GM19240 (cell line): ENCODE measurements around the gene TRMT13.

Source experiments
- DNase-seq: peaks from one replicate; pipeline ENCODE4 v3.0.0; 2011; ENCODE audit warnings: low spot score; ENCODE audit not compliant: insufficient read length

TRMT13 gene, protein sequence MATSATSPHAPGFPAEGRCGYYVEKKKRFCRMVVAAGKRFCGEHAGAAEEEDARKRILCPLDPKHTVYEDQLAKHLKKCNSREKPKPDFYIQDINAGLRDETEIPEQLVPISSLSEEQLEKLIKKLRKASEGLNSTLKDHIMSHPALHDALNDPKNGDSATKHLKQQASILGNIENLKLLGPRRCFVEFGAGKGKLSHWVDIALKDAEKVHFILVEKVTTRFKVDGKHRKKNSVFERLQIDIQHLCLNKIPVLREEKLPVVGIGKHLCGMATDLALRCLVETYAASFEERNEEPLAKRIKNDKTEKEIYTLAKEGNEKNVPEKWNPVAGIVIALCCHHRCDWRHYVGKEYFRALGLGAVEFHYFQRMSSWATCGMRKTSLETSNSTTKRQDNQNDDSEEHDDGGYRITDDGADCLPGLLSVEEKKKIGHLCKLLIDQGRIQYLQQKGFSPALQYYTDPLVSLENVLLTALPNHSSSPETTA

GRCh38 chr1:100132566-100133477 lies at the start of gene TRMT13, which contains the start of gene SASS6:
Gene TRMT13 (plus strand): TSS chr1:100133163. CDS start chr1:100133169, 6 bp downstream.
Gene SASS6 (minus strand): TSS chr1:100132930. CDS start chr1:100132814, 116 bp downstream.
- DNase-seq: peak; percentile 61

- DNase-seq: no peak
Observed at GRCh38 chr1:100087396-100087795, 45.6 kb upstream of the TRMT13 start.

DNA sequence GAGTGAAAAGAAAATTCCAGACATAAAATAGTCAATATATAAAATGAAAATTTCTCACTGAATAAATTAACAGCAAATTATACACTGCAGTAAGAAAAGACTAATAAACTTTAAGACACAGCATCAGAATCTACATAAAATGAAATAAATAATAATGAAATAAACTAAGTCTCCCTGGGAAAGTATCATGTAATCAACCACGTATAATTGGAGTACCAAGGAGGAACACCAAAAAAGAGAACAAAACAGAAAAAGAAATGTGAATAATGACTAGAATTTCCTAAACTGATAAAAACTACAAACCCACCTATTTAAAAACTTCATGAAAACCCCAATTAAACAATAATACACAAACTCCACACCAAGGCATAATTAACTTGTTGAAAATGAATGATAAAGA lies 43.9 kb upstream of the TRMT13 start:
- DNase-seq: no peak

- no peak for DNase-seq
Observed at GRCh38 chr1:100090471-100090870, 42.5 kb upstream of the TRMT13 start.

DNA sequence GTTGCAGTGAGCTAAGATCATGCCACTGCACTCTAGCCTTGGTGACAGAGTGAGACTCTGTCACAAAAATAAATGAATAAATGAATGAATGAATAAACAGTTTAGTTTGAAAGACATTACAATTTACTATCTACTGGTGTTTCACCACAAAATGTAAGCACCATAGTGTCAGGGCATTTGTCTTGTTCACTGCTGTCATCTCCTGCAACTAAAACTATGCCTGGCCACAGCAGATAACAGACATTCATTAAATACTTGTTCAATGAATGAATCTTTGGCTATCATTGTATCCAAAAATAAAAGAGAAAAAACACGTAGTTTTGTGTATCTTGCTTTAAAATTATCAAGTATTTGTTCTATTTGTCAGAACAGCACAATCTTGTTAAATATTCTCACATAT lies 32.8 kb upstream of the TRMT13 start:
- no peak for DNase-seq

DNA sequence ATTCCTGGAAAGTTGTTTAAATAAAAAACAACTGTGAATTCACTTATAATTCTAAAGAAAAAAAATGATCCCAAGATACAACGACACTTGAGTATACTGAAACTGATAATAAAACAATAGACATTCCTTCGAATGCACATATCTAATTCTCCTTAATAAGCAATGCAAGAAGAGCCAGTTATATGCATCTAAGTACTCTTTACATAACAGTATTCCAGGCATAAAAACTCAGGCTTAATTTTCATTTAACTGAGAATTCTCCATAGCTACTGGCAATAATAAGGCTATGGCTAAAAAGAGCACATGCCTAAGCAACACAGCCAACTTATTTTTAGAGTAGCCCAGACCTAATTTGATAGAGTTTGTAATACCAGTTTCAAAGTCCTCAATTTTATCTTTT lies 31.4 kb upstream of the TRMT13 start:
- DNase-seq: no peak

DNA sequence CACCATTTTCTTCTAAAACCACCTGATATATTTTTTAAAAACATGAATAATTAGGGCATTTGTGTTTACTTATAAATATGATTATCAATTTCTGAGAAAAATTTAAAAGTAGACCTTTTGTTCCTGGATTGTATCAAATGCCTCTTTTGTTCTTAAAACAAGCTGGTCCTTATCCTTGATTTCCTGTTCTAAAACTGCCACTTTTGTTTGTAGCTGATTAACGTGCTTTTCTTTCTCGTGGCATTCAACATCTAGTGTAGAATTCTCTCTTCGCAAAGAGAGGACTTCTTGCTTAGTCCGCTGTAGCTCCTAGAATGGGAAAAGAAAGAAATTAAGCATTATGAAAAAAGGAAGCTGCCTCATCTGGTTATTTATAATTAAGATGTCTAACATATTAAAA lies 25.3 kb upstream of the TRMT13 start:
- no peak for DNase-seq

DNA sequence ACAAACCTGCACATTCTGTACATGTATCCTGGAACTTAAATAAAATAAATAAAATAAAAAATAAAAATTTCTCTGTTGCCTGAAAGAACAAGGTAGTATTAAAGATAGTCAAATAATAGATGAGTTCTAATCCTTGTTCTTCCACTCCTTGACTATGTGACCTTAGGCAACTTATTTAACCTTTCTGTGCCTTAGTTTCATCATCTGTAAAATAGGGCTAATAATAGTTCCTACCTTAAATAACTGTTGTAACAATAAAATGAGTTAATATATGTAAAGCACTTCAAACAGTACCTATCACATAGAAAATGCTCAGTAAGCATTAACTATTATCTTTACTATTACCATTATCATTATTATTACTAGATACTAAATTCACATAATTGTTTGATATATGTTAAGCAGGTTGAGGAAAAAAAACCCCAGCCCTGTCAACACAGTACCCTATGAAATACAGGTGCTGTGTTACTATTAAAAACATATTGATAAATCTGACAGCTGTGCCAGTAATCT lies 23.4 kb upstream of the TRMT13 start:
- DNase-seq: no peak

- no peak for DNase-seq
Observed at GRCh38 chr1:100115524-100115923, 17.4 kb upstream of the TRMT13 start.

GRCh38 chr1:100122177-100122576 lies 10.8 kb upstream of the TRMT13 start:
- DNase-seq: no peak

DNA sequence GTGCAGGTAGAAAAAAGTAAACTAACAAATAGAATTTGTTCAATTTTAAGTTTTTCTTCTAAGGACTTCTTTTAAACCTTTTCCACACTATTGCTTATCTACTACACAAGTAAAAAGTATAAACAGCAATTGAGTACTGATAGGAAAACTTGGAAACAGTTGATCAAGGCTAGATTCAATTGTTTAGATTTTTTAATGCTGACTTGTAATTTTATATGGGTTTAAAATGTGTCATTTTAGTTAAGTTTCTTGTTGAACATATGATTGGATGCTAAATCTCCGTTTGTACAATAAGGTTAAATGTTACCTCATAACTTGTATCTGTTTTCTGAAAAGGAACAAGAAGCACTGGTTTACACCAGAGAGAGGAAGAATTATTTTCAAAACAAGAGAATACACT lies 5.7 kb upstream of the TRMT13 start:
- no peak for DNase-seq

- DNase-seq: no peak
Observed at GRCh38 chr1:100130552-100131077, 2.3 kb upstream of the TRMT13 start.

GRCh38 chr1:100131623-100132022 lies 1.3 kb upstream of the TRMT13 start:
- DNase-seq: no peak

- no peak for DNase-seq
Observed at GRCh38 chr1:100134872-100135271, 1.9 kb downstream of the TRMT13 start.

- no peak for DNase-seq
Observed at GRCh38 chr1:100137602-100138001, 4.6 kb downstream of the TRMT13 start.

GRCh38 chr1:100141192-100141591 lies 8.2 kb downstream of the TRMT13 start:
- DNase-seq: no peak

DNA sequence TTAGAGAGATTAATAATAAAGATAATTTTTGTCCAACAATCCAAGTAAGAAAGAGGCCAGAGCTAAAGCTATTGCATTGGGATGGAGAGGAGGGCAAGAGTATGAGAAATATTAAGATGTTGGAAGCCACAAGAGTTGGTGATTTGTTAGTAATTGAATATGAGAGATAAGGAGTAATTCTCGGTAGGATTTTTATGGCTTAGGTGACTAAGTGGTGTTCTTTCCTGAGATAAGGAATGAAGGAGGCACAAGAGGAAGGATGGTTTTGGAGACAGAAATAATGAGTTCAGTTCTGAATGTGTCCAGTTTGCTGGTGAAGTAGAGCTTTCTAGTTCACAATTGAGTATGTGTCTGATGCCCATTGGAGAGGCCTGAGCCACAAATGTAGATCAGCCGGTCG lies 9.4 kb downstream of the TRMT13 start:
- no peak for DNase-seq

- no peak for DNase-seq
Observed at GRCh38 chr1:100145116-100145515, 12.2 kb downstream of the TRMT13 start.

GRCh38 chr1:100146958-100147357 lies 14.0 kb downstream of the TRMT13 start:
- DNase-seq: no peak

- no peak for DNase-seq
Observed at GRCh38 chr1:100147875-100148274, 14.9 kb downstream of the TRMT13 start.

DNA sequence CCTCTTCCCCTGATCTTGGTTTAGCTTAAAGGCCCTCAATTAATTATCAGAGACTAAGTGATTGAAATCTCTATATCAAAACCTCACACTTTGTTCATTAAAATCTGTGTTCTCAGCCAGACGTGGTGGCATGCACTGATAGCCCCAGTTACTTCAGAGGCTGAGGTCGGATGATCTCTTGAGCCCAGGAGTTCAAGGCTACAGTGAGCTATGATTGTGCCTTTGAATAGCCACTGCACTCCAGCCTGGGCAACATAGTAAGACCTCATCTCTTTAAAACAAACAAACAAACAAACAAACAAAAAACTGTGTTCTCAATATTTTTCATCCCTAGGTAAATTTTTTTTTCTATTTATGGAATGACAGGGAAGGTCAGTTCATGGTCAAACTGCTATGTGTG lies 18.7 kb downstream of the TRMT13 start:
- no peak for DNase-seq

GRCh38 chr1:100152271-100152670 lies 19.3 kb downstream of the TRMT13 start:
- peak; percentile 2 for DNase-seq
